GM21526 (cell line): ENCODE data around the gene NBPF26.
"Not testable (repeated sequence)": the region's sequence is repeated elsewhere in the genome, so short reads cannot be mapped to it uniquely, and the experiment has no call there.

Experiments used
- ATAC-seq: cut with Tn5 transposase; IDR thresholded peaks from one replicate; pipeline ENCODE4 v1.9.1; 2021; ENCODE audit warnings: moderate library complexity; ENCODE audit not compliant: unreplicated experiment, low FRiP score

The NBPF26 gene

DNA sequence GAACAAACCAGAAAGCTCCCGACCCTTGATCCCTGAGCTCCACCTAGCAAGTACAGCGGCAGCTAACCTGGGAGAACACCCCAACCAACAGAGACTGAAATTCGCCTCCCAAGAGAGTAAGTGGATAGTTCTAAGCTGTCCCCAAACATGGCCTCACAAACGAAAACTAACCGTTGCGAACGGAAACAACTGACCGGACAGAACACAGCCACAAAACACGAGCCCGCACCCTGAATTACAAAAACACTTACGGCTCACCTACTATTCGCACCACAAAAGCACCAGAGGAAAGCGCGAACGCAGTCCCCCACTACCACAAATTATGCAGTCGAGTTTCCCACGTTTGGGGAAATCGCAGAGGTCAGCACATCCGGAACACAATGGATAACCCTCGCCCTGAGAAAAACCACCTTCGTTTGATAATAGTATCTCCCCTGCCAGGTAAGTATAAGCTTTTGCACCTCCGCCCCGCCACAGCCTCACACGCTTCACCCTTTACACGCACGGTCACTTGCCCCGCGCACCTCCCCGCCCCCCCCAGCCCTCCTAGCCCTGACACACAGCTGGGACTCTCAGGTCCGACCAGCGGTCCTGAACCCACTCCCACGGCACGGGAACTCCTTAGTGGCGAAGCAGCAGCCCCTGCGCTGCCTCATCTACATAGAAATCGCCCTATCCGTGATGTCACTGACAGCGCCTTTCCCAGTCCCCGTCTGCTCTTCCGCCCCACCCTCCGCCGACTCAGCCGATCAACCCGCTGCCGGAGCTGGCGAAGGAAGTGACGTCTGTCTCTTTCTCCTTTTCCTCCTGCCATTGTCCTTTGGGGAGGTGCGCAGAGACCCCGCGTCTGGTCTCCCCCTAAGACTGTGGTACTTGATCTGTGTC is 127.0 kb downstream of the NBPF26 start:
- ATAC-seq: peak; percentile 85

DNA sequence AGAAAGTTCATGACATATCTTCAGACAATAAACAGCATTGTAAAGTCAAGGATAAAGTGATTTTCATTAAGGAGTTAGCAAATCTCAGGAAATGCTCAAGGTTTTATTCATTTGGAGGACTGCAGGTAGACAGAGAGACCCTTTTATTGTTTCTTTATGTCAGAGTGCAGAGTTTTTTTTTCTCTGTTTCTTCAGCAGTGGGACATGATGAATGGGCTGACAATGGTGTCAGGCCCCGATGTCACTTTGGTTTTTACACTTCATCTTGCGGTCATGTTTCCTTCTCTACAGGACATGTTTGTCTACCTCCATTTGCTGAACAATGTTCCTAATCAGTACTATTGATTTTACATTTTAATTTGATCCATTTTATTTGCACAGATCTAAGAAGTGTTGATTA is 134.4 kb downstream of the NBPF26 start:
- not testable (repeated sequence) for ATAC-seq

GRCh38 chr1:120859615-120860234 is 136.0 kb downstream of the NBPF26 start:
- ATAC-seq: not testable (repeated sequence)

- ATAC-seq: not testable (repeated sequence)
Measured at GRCh38 chr1:120878206-120878605, 154.5 kb downstream of the NBPF26 start.

- ATAC-seq: not testable (repeated sequence)
Measured at GRCh38 chr1:120880056-120880455, 156.3 kb downstream of the NBPF26 start.

DNA sequence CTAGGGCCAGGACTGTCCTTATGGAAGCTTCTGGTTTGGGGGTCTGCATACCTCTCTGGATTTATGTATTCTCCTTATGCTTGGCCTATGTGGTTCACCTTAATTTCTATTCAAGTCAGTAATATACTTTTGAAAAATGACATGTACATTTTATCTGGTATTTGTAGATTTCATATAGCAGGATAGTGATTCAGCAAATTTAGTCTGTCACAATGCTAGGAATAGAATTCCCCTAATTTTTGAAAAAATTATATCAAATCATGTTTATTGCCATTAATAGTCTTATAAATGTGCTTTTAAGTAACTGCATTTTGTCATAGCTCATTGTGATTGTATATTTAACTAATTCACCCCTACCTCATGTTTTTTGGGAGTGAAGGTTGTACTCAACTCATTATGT is 158.2 kb downstream of the NBPF26 start:
- not testable (repeated sequence) for ATAC-seq
